Sigmoid colon (tissue), 7 donors: Measurements from ENCODE around the gene SRP9. TPM values are rescaled to one million over a fixed set of nuclear protein-coding genes. Genes with fewer than 3 reads are reported as not detected.
A peak's percentile ranks its signal among the peaks of the same experiment; 100 is the strongest.
"Not testable (repeated sequence)": the region's sequence is repeated elsewhere in the genome, so short reads cannot be mapped to it uniquely, and the experiment has no call there.

ENCODE experiments used
- DNase-seq: peaks from one replicate; pipeline ENCODE4 v3.0.0-alpha.2; 2019
- H3K27ac ChIP-seq, 4 donors: fragments of 200-600 bp; sonication (generic); one replicate each; pipeline ENCODE4 v1.5.1; 2016 to 2019; ENCODE audit warnings: mild to moderate bottlenecking in 1 of 4
- H3K27me3 ChIP-seq, 3 donors: fragments of 200-600 bp; sonication (generic); one replicate each; pipeline ENCODE4 v1.5.1; 2019; ENCODE audit warnings: mild to moderate bottlenecking in 1 of 3
- H3K36me3 ChIP-seq, 4 donors: fragments of 200-600 bp; sonication (generic); one replicate each; pipeline ENCODE4 v1.5.1; 2016 to 2019
- H3K4me1 ChIP-seq, 4 donors: fragments of 200-600 bp; sonication (generic); one replicate each; pipeline ENCODE4 v1.5.1; 2017 to 2019
- H3K4me3 ChIP-seq, 4 donors: fragments of 200-600 bp; sonication (generic); one replicate each; pipeline ENCODE4 v1.5.1; 2017 to 2019; ENCODE audit warnings: mild to moderate bottlenecking in 2 of 4, moderate library complexity in 1 of 4
- H3K9me3 ChIP-seq, 4 donors: fragments of 200-600 bp in 3 of 4; sonication (generic) in 3 of 4; one replicate each; pipeline versions ENCODE4 v1.5.1 to v1.6.1; 2013 to 2019
- CTCF ChIP-seq, 4 experiments: fragments of 450-650 bp in 3 of 4; fragments of 200-600 bp in 1 of 4; IDR thresholded peaks; one replicate each; pipeline ENCODE4 v1.5.1; 2016 to 2019; ENCODE audit warnings: antibody characterized with exemption in 4 of 4, mild to moderate bottlenecking in 3 of 4, moderate library complexity in 2 of 4
- EP300 ChIP-seq, 4 donors: sonication (generic); formaldehyde crosslinking; IDR thresholded peaks; one replicate each; pipeline ENCODE4 v1.6.1; 2017; ENCODE audit warnings: antibody characterized with exemption in 4 of 4
- POLR2A ChIP-seq, 2 donors: fragments of 450-650 bp; IDR thresholded peaks; one replicate each; pipeline ENCODE4 v1.6.1; 2016; ENCODE audit warnings: antibody characterized with exemption in 2 of 2, mild to moderate bottlenecking in 2 of 2, moderate library complexity in 2 of 2
- POLR2AphosphoS5 ChIP-seq, 4 donors: sonication (generic); formaldehyde crosslinking; IDR thresholded peaks; one replicate each; pipeline ENCODE4 v1.6.1; 2017; ENCODE audit warnings: antibody characterized with exemption in 4 of 4
- WGBS, 2 donors: extraction: QIAGEN DNeasy Blood & Tissue Kit; methylation state at CpG; one replicate each; pipeline ENCODE4 v1.1.7; 2013; 5-methylcytosine and 5-hydroxymethylcytosine counted together
- intact Hi-C: fragments of 100-400 bp; cut with DNase I; formaldehyde crosslinking; loops from one replicate; pipeline ENCODE4 v1.15.1; 2023
- polyA plus RNA-seq, 3 donors: library from polyadenylated mRNA; stranded (reverse); fragments of 200-250 nt; gene quantifications; one replicate each; pipeline ENCODE4 v1.2.3, GENCODE V29; 2013
- total RNA-seq, 4 donors: library from RNA; depleted of rRNA; stranded (reverse); fragments of >200 nt; gene quantifications; one replicate each; pipeline ENCODE4 v1.1.0, GENCODE V29; 2016
- donor health status: healthy with polysubstance abuse.
- donor health status: Bipolar disorder and iron deficiency.
- donor health status: healthy.

The SRP9 gene
- total and polyA plus RNA-seq, 7 donors = 148 to 513 (median 264) TPM

- intact Hi-C loops = loop anchor here (2.0 to 5.0 kb wide), 3 partner anchors 123 to 201 kb away; partner anchors contain the start of genes ENAH and PYCR2
- TF ChIP-seq EP300 (IDR thresholded peaks at IDR 0.05) (no peak), POLR2A (IDR thresholded peaks at IDR 0.05) (no peak), CTCF (IDR thresholded peaks at IDR 0.05) (no peak), POLR2AphosphoS5 (IDR thresholded peaks at IDR 0.05) (no peak)
- no peaks in the 10 kb centered on the region for H3K36me3 ChIP-seq
- H3K9me3 ChIP-seq = no peaks in the 10 kb centered on the region
- H3K4me3 ChIP-seq = peak overlapping the region in 1 of 4 donors; percentile 63
- peaks cover 0 to 84% (median 81%) of the 10 kb centered on the region in 4 donors for H3K4me1 ChIP-seq
- no peak for DNase-seq
- peak overlapping the region; percentile 92 to 96 (median 94) for H3K27ac ChIP-seq
- no peaks in the 10 kb centered on the region for H3K27me3 ChIP-seq
- 91 to 93% methylated on average over 4 of the region's 4 CpGs for WGBS, 2 donors
Observed at GRCh38 chr1:225776294-225776693, 1.3 kb upstream of the SRP9 start.

GRCh38 chr1:225777058-225777582 lies 506 bp upstream of the SRP9 start:
- H3K36me3 ChIP-seq = no peaks in the 10 kb centered on the region
- no peaks in the 10 kb centered on the region for H3K9me3 ChIP-seq
- WGBS, 2 donors = 6 to 12% methylated on average over 18 of the region's 18 CpGs
- intact Hi-C loops = loop anchor here (1.0 to 5.0 kb wide), 4 partner anchors 124 to 302 kb away; partner anchors contain the start of genes ENAH and PYCR2
- H3K4me1 ChIP-seq = peaks cover 0 to 82% (median 80%) of the 10 kb centered on the region in 4 donors
- H3K4me3 ChIP-seq = peak overlapping the region; percentile 63 to 84 (median 74)
- peak overlapping the region; percentile 92 to 96 (median 94) for H3K27ac ChIP-seq
- no peak for DNase-seq
- no peak for TF ChIP-seq POLR2AphosphoS5 (IDR thresholded peaks at IDR 0.05)
- TF ChIP-seq EP300 (IDR thresholded peaks at IDR 0.05) = no peak
- no peak for TF ChIP-seq CTCF (IDR thresholded peaks at IDR 0.05)
- TF ChIP-seq POLR2A (IDR thresholded peaks at IDR 0.05) = no peak
- H3K27me3 ChIP-seq = no peaks in the 10 kb centered on the region

- Histone ChIP-seq H3K4me3 (peak overlapping the region; percentile 63 to 84 (median 74)), H3K9me3 (no peaks in the 10 kb centered on the region), H3K27ac (peak overlapping the region; percentile 92 to 96 (median 94)), H3K36me3 (peaks cover 0 to 1% (median 0%) of the 10 kb centered on the region in 4 donors), H3K27me3 (no peaks in the 10 kb centered on the region), H3K4me1 (peaks cover 0 to 81% (median 79%) of the 10 kb centered on the region in 4 donors)
- WGBS, 2 donors = 0% methylated on average over 3 of the region's 3 CpGs
- intact Hi-C loops = loop anchor here (2.0 to 5.0 kb wide), 4 partner anchors 32 to 199 kb away; partner anchors contain the start of genes EPHX1 and PYCR2
- DNase-seq = no peak
- TF ChIP-seq POLR2A (IDR thresholded peaks at IDR 0.05) = no peak
- TF ChIP-seq EP300 (IDR thresholded peaks at IDR 0.05) = no peak
- no peak for TF ChIP-seq POLR2AphosphoS5 (IDR thresholded peaks at IDR 0.05)
- no peak for TF ChIP-seq CTCF (IDR thresholded peaks at IDR 0.05)
Observed at GRCh38 chr1:225778337-225778669, 677 bp downstream of the SRP9 start.

GRCh38 chr1:225779165-225779564 lies 1.5 kb downstream of the SRP9 start:
- not testable (repeated sequence) for DNase-seq, H3K27me3 ChIP-seq, H3K9me3 ChIP-seq, H3K36me3 ChIP-seq
- WGBS, 2 donors = 34 to 52% methylated on average over 13 of the region's 13 CpGs
- Histone ChIP-seq H3K27ac (peak overlapping the region; percentile 92 to 96 (median 94)), H3K4me3 (peak overlapping the region; percentile 63 to 84 (median 74)), H3K4me1 (peaks cover 0 to 79% (median 73%) of the 10 kb centered on the region in 4 donors)
- intact Hi-C loops = loop anchor here (2.0 to 5.0 kb wide), 4 partner anchors 32 to 198 kb away; partner anchors contain the start of genes EPHX1 and PYCR2

- Histone ChIP-seq H3K27me3 (no peaks in the 10 kb centered on the region), H3K36me3 (peaks cover 0 to 18% (median 4%) of the 10 kb centered on the region in 4 donors), H3K9me3 (no peaks in the 10 kb centered on the region), H3K4me1 (peaks cover 0 to 69% (median 63%) of the 10 kb centered on the region in 4 donors), H3K27ac (peak overlapping the region in 3 of 4 donors; percentile 92 to 95 (median 92)), H3K4me3 (no peak overlapping the region)
- no peak for TF ChIP-seq EP300 (IDR thresholded peaks at IDR 0.05)
- no peak for TF ChIP-seq POLR2A (IDR thresholded peaks at IDR 0.05)
- TF ChIP-seq CTCF (IDR thresholded peaks at IDR 0.05) = no peak
- TF ChIP-seq POLR2AphosphoS5 (IDR thresholded peaks at IDR 0.05) = no peak
- intact Hi-C loops = no loop called here
- 91 to 94% methylated on average over 5 of the region's 5 CpGs for WGBS, 2 donors
- DNase-seq = no peak
Observed at GRCh38 chr1:225780134-225780533, 2.5 kb downstream of the SRP9 start.
